ENCODE data around the gene PTPN1. TPM values are rescaled to one million over a fixed set of nuclear protein-coding genes. Genes with fewer than 3 reads are reported as not detected.

The PTPN1 gene
- total RNA-seq, 1 donor from 2014 or later: 78.2 TPM

GRCh38 chr20:50625986-50626677 is 115.9 kb downstream of the PTPN1 start:
- Histone ChIP-seq H3K4me3 (no peak overlapping the region), H3K9me3 (peaks cover 4% of the 10 kb centered on the region), H3K4me1 (no peaks in the 10 kb centered on the region), H3K27ac (no peak overlapping the region), H3K27me3 (ENCODE audit: low read depth) (no peaks in the 10 kb centered on the region), H3K36me3 (no peaks in the 10 kb centered on the region)
- ATAC-seq (peak in 1 of 2 donors; percentile 30), DNase-seq (no peak)
- intact Hi-C loops (cut with DNase I): no loop called here
- peak; percentile 50 for TF ChIP-seq CTCF (IDR thresholded peaks at IDR 0.05)

GRCh38 chr20:50627747-50628146 is 117.6 kb downstream of the PTPN1 start:
- Histone ChIP-seq H3K4me3 (no peak overlapping the region), H3K36me3 (no peaks in the 10 kb centered on the region), H3K4me1 (no peaks in the 10 kb centered on the region), H3K9me3 (no peaks in the 10 kb centered on the region), H3K27ac (no peak overlapping the region), H3K27me3 (ENCODE audit: low read depth) (no peaks in the 10 kb centered on the region)
- intact Hi-C loops (cut with DNase I): no loop called here
- no peak for TF ChIP-seq CTCF (IDR thresholded peaks at IDR 0.05)
- ATAC-seq (no peak), DNase-seq (no peak)

GRCh38 chr20:50628332-50628731 is 118.1 kb downstream of the PTPN1 start:
- intact Hi-C loops (cut with DNase I): no loop called here

GRCh38 chr20:50628853-50629669 is 118.9 kb downstream of the PTPN1 start:
- intact Hi-C loops (cut with DNase I): no loop called here
- DNase-seq (no peak), ATAC-seq (no peak)

More at GRCh38 chr20:50628332-50628731, 118.1 kb downstream of the PTPN1 start:
- TF ChIP-seq CTCF (IDR thresholded peaks at IDR 0.05): no peak
- H3K9me3 ChIP-seq: no peaks in the 10 kb centered on the region
- H3K27ac ChIP-seq: no peak overlapping the region
- H3K4me1 ChIP-seq: no peaks in the 10 kb centered on the region
- no peak overlapping the region for H3K4me3 ChIP-seq
- no peaks in the 10 kb centered on the region for H3K36me3 ChIP-seq
- no peak for ATAC-seq
- no peaks in the 10 kb centered on the region for H3K27me3 ChIP-seq (ENCODE audit: low read depth)
- no peak for DNase-seq

GRCh38 chr20:50629670-50630045 is 119.5 kb downstream of the PTPN1 start:
- intact Hi-C loops (cut with DNase I): no loop called here
- no peak overlapping the region for H3K4me3 ChIP-seq
- H3K27me3 ChIP-seq (ENCODE audit: low read depth): no peaks in the 10 kb centered on the region
- no peaks in the 10 kb centered on the region for H3K9me3 ChIP-seq
- H3K36me3 ChIP-seq: no peaks in the 10 kb centered on the region
- ATAC-seq (no peak), DNase-seq (no peak)
- H3K4me1 ChIP-seq: no peaks in the 10 kb centered on the region
- no peak for TF ChIP-seq CTCF (IDR thresholded peaks at IDR 0.05)
- H3K27ac ChIP-seq: peak overlapping the region; percentile 24

More at GRCh38 chr20:50628853-50629669, 118.9 kb downstream of the PTPN1 start:
- Histone ChIP-seq H3K36me3 (no peaks in the 10 kb centered on the region), H3K27ac (peak overlapping the region; percentile 24), H3K9me3 (no peaks in the 10 kb centered on the region), H3K27me3 (ENCODE audit: low read depth) (no peaks in the 10 kb centered on the region), H3K4me3 (no peak overlapping the region), H3K4me1 (no peaks in the 10 kb centered on the region)
- no peak for TF ChIP-seq CTCF (IDR thresholded peaks at IDR 0.05)
